ENCODE measurements around the gene AKT3. TPM values are rescaled to one million over a fixed set of nuclear protein-coding genes. Genes with fewer than 3 reads are reported as not detected.

The AKT3 gene
- total and polyA plus RNA-seq, 2 experiments from 2014 or later, result 3.5 to 23.4 TPM

- H3K36me3 ChIP-seq, result no peaks in the 10 kb centered on the region
- H3K4me1 ChIP-seq (ENCODE audit: low read depth), result no peaks in the 10 kb centered on the region
- TF ChIP-seq, protein P1, sequence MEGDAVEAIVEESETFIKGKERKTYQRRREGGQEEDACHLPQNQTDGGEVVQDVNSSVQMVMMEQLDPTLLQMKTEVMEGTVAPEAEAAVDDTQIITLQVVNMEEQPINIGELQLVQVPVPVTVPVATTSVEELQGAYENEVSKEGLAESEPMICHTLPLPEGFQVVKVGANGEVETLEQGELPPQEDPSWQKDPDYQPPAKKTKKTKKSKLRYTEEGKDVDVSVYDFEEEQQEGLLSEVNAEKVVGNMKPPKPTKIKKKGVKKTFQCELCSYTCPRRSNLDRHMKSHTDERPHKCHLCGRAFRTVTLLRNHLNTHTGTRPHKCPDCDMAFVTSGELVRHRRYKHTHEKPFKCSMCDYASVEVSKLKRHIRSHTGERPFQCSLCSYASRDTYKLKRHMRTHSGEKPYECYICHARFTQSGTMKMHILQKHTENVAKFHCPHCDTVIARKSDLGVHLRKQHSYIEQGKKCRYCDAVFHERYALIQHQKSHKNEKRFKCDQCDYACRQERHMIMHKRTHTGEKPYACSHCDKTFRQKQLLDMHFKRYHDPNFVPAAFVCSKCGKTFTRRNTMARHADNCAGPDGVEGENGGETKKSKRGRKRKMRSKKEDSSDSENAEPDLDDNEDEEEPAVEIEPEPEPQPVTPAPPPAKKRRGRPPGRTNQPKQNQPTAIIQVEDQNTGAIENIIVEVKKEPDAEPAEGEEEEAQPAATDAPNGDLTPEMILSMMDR (IDR thresholded peaks at IDR 0.05; ENCODE audit: low read depth, low read length), result no peak
- no peak overlapping the region for H3K4me3 ChIP-seq
- no peak for DNase-seq (ENCODE audit: low read depth in 1 of 2, low spot score in 1 of 2)
- H3K9me3 ChIP-seq (ENCODE audit: low read depth), result no peaks in the 10 kb centered on the region
- no peaks in the 10 kb centered on the region for H3K27me3 ChIP-seq
- no peak overlapping the region for H3K27ac ChIP-seq
These were observed 117.4 kb downstream of the AKT3 start for GRCh38 chr1:243732637-243733036.

- H3K4me3 ChIP-seq, result no peak overlapping the region
- no peaks in the 10 kb centered on the region for H3K9me3 ChIP-seq (ENCODE audit: low read depth)
- no peak overlapping the region for H3K27ac ChIP-seq
- DNase-seq (ENCODE audit: low read depth in 1 of 2, low spot score in 1 of 2), result peak in 1 of 2 donors; percentile 24
- H3K27me3 ChIP-seq, result no peaks in the 10 kb centered on the region
- no peaks in the 10 kb centered on the region for H3K36me3 ChIP-seq
- TF ChIP-seq, protein P1 (IDR thresholded peaks at IDR 0.05; ENCODE audit: low read depth, low read length), result no peak
- no peaks in the 10 kb centered on the region for H3K4me1 ChIP-seq (ENCODE audit: low read depth)
These were observed 117.9 kb downstream of the AKT3 start for GRCh38 chr1:243731974-243732625.

- Histone ChIP-seq H3K4me3 (no peak overlapping the region), H3K27me3 (no peaks in the 10 kb centered on the region), H3K36me3 (no peaks in the 10 kb centered on the region), H3K9me3 (ENCODE audit: low read depth) (no peaks in the 10 kb centered on the region), H3K4me1 (ENCODE audit: low read depth) (peaks cover 4% of the 10 kb centered on the region), H3K27ac (no peak overlapping the region)
- TF ChIP-seq, protein P1 (IDR thresholded peaks at IDR 0.05; ENCODE audit: low read depth, low read length), result no peak
- peak in 1 of 2 donors; percentile 86 for DNase-seq (ENCODE audit: low read depth in 1 of 2, low spot score in 1 of 2)
These were observed 118.6 kb downstream of the AKT3 start for GRCh38 chr1:243731301-243731891.

DNA sequence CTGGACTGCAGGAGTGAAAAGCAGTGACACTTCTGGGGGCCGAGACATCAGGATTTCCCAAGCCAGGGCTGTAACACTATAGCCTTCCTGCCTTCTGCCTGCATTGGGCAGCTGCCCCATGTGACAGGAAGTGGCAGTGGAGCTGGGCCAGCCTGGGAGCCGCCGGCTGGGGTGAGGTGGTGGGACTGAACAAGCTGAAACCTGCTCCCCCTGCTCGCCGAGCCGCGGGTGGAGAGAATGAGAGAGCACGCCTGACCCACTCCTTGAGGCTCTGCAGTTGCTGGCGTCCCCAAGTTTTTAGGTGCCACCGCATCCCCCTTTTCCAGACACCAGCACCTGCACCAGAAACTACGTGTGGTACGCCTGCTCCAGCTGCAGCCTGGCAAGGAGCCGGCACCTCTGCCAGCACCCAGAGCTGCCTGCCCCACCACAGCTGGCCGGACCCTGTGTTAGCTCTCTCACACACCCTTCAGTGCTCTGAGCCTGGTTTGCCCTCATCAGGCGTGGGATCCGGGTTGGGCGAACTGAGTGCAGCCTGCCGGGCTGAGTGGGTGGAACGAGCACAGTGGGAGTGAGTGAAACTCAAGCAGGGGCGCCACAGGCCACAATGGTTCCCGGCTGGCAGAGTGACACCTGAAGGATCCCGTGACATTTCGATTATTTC is 119.4 kb downstream of the AKT3 start:
- Histone ChIP-seq H3K4me3 (no peak overlapping the region), H3K27ac (no peak overlapping the region), H3K36me3 (no peaks in the 10 kb centered on the region), H3K9me3 (ENCODE audit: low read depth) (no peaks in the 10 kb centered on the region), H3K4me1 (ENCODE audit: low read depth) (peaks cover 4% of the 10 kb centered on the region), H3K27me3 (no peaks in the 10 kb centered on the region)
- TF ChIP-seq, protein P1 (IDR thresholded peaks at IDR 0.05; ENCODE audit: low read depth, low read length), result no peak
- no peak for DNase-seq (ENCODE audit: low read depth in 1 of 2, low spot score in 1 of 2)

- Histone ChIP-seq H3K4me3 (no peak overlapping the region), H3K9me3 (ENCODE audit: low read depth) (no peaks in the 10 kb centered on the region), H3K4me1 (ENCODE audit: low read depth) (peaks cover 4% of the 10 kb centered on the region), H3K36me3 (no peaks in the 10 kb centered on the region), H3K27ac (no peak overlapping the region), H3K27me3 (no peaks in the 10 kb centered on the region)
- no peak for DNase-seq (ENCODE audit: low read depth in 1 of 2, low spot score in 1 of 2)
- TF ChIP-seq, protein P1 (IDR thresholded peaks at IDR 0.05; ENCODE audit: low read depth, low read length), result no peak
These were observed 120.1 kb downstream of the AKT3 start for GRCh38 chr1:243729956-243730355.

Data from cardiac muscle cell (in vitro differentiated cells and primary cell).